SKM-1 (cell line): ENCODE measurements around the gene OSBPL8.
"Not testable (repeated sequence)": the region's sequence is repeated elsewhere in the genome, so short reads cannot be mapped to it uniquely, and the experiment has no call there.

Experiments used
- DNase-seq: peaks from one replicate; lab custom pipeline; 2025; ENCODE audit not compliant: unreplicated experiment; lab: John Stamatoyannopoulos, UW

Gene OSBPL8

DNA sequence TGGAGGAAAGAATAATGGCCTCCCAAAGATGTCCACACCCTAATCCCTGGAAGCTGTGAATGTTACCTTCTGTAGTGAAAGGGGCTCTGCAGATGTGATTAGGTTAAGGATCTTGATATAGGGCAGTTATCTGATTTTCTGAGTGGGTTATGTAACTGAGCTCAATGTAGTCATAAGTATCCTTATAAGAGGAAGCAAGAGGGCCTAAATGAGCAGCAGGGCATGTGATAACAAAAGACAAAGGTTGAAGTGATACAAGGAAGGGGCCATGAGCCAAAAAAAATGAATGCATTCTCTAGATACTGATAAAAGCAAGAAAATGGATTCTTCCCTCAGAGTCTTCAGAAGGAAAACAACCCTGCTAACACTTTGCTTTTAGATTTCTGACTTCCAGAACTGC lies 78.8 kb downstream of the OSBPL8 start:
- no peak for DNase-seq

DNA sequence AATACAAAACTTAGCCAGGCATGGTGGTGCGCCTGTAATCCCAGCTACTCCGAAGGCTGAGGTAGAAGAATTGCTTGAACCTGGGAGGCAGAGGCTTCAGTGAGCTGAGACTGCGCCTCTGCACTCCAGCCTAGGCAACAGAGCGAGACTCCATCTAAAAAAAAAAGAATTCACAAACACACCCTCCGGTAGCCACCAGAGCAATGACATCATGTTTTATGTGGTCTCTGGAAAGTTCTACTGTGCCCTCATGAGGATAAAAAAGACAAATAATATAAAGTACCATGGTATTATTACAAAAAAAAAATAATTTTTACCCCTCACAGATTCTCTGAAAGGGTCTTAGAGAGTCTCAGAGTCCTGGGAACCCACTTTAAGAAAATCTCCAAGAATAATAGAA lies 81.5 kb downstream of the OSBPL8 start:
- no peak for DNase-seq

DNA sequence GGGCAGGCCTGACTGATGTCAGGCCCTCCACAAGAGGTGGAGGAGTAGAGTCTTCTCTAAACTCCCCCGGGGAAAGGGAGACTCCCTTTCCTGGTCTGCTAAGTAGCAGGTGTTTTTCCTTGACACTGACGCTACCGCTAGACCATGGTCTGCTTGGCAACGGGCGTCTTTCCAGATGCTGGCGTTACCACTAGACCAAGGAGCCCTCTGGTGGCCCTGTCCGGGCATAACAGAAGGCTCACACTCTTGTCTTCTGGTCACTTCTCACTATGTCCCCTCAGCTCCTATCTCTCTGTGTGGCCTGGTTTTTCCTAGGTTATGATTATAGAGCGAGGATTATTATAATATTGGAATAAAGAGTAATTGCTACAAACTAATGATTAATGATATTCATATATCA lies 86.7 kb downstream of the OSBPL8 start:
- DNase-seq = not testable (repeated sequence)

DNA sequence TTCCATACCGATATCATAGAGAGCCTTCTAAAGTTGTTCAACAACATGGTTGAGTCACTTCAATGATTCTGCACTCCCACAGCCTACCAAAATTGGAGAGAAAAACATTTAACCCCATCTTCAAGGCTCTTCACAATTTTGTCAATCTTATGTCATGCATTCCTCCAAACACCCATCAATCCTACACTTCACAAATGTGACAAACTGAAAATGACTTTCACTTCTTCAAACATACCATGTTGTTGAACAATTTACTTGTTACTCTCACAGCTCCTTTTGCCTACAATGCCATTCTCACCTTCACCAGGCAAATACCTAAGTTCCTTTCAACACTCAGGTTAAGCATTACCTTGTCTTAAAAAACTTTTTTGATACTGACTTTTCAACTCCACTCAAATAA lies 88.0 kb downstream of the OSBPL8 start:
- no peak for DNase-seq

DNA sequence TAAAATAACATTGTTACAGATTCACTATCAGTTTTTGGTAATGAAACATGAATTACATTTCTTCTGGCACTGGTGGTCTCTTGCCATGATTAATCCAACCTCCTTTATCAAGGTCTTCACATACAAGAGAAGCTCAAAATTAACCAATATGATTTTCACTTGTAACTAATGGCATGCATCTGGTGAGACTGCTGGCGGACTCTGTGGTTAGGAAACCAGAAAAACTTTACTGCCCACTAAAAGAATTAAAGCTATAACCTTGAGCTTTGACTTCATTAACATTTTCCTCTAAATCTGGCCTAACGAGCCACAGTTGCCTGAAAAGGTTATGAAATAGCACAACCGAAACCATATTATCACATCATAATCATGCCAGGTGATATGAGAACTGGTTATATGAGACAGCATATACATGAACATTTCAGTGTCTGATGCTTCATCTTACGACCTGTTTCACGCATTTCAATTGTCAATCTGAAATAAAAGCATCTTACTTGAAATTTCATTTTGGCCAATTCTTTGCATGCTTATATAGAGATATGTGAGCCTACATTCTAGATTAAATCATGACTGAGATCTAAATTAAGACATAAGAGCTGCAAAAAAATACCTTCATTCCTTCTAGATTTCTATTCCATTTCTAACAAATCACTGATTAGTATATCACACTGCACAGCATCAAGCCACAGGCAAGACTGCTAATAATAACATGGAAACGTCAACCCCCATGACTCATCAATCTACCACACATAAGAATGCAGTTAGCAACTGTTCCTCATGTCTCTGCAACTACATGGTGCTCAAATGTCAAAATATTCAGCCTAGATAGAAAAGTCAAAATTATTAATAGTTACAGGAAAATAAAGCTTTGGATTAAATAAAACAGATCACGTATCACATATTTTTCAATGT lies 89.3 kb downstream of the OSBPL8 start:
- DNase-seq = no peak

DNA sequence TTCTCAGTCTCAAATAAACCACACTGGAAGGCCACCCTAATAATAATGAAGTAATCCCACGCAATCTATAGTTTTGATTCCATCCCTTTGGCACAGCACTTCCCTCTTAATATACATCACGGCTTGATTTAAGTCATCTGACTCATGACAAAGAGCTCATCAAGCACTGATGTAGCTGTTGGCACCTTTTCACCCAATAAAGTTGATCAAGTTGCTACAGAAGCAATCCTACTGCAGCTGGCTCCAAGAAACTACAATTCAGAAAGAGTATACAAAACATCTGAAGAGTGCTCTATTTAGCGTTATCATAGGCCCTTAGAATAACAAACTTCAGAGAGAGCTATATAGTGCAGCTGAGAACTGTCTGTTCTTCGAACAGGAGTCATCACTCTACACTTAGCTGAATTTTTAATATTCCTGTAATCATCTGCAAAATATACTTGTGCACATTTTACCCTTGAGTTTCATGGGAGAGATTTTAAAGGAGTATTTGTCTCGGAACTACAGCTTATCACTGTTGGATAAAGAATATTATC lies 94.9 kb downstream of the OSBPL8 start:
- DNase-seq = no peak

DNA sequence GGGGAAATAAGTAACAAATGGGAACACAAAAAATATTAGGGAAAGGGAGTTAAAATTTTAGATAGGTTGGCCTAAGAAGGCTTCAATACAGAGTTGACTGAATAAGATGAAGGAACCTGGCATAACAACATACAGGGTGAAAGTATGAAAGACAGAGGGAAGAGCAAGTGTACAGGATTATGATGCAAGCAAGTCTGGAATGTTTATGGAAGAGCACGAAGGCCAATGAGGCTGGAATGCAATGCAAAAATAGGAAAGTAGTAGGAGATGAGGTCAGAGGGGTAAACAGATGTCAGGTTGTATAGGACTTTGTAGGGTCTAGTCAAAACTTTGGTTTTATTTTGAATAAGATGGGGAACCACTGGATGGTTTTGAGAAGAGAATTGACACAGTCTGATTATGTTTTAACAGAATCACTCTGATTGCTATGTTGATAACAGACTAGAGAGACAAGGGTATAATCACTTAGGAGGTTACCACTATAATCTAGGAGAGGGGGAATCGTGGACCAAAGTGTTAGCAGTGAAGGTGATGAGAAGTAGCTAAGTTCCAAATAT lies 96.8 kb downstream of the OSBPL8 start:
- no peak for DNase-seq

DNA sequence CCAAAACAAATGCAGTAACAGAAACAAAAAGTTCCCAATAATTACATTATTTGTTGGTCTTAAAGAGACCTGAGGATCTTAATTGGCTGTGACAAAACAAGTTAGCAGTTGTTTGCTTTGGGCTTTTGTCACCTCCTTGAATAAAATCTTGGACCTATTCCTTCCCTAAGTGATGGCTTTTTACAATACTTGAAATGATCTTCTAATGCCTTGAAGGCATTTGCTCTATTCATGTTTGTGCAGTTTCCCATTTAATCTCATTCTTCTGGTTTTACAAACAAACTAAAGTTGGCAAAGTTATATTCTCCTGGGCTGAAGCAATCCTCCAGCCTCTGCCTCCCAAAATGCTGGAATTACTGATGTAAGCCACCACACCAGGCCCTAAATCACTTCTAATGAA lies 98.8 kb downstream of the OSBPL8 start:
- no peak for DNase-seq

DNA sequence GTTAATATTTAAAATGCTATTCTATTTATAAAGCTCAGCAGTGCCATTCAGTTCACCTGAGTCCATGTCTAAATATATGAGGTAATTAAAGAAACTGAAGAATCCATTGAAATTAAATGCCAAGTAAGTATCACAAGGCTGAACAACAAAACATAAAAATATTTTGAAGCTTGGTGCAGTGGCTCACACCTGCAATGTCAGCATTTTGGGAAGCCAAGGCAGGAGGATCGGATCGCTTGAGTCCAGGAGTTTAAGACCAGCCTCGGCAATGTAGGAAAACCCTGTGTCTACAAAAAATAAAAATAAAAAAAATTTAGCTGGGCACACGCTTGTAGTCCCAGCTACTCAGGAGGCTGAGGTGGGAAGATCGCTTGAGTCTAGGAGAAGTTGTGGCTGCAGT lies 101.8 kb downstream of the OSBPL8 start:
- no peak for DNase-seq

DNA sequence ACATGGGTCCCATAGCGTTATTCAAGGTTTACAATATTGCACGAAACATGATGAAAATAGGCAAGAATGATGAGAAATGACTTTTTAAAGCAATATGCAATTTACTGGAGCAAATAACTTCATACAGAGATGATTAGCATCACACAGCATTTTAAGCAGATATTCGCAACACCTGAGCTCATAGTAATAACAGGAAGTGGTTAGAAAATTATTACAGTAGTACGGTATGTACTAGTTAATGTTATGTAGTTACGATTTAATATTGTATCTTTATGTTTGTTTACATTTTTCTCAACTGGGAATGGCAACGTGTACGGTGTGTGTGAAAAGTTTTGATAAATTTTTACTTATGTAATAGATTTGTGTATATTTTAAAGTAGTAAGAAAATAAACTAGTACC lies 102.6 kb downstream of the OSBPL8 start:
- DNase-seq = no peak

DNA sequence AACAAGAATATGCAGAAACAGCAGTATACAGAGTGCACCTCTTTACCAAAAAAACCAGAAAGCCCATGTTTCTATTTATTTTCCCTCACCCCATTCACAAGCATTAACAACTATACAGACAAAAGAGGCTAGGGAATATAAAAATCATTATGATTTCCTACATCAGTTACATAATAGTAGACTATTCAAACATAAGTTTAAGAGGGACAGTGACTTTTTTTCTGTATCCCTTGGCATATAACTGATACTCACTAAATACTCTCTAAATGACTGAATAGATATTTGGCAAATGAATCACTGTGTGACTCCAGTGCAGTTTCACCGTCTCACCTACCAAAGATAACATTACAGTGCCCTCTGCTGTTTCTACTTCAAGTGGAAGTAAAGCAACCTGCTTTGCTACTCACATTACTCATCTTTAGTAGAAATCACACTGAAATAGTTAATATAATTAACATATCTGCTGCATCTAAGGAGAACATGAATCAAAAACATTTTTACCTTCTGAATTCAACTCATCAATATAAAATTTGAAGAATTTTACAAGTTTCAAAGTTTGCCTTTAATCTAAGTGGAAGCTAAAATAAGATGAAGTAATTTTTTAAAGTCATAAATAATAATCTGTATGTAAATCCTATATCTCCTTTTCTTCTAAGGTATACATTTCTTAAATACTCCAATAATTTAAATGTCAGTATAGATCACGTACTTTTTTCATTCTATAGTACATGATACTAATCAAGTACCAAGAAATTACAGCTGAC lies 103.8 kb downstream of the OSBPL8 start:
- no peak for DNase-seq

DNA sequence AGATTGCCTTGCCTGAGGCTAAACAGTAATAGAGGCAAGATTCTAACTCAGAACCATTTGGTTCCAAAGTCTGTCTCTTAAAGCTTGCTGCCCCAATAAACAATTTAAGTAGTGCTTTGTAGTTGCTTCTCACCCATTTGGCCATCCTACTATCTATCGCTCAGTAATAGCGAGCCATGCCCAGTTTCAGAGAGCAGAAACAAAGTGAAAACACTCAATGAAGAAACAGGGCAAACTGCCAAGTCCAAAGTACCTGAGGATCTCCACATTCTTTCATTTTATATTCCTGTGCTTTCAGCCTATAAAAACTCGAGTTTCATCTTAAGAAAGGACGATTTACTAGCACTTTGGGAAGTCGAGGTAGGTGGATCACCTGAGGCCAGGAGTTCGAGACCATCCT lies 108.0 kb downstream of the OSBPL8 start:
- DNase-seq = no peak

DNA sequence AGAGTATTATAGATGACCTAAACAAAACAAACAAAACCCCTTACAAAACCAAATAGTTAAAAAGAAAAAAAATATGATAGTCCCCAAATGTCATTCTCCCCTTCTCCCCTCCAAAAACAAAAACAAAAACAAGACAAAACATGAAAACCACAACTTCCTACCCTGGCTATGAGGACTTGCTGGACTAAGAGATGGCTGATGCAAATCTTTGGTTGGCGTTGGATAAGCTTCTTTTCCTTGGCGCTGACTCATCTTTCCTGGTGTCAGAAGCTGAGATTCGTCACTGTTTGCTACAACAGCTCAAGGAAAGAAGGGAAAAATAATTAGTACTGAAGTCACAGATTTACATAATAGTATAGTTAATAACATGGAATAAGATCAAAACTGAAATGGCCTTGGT lies 108.9 kb downstream of the OSBPL8 start:
- DNase-seq = no peak

DNA sequence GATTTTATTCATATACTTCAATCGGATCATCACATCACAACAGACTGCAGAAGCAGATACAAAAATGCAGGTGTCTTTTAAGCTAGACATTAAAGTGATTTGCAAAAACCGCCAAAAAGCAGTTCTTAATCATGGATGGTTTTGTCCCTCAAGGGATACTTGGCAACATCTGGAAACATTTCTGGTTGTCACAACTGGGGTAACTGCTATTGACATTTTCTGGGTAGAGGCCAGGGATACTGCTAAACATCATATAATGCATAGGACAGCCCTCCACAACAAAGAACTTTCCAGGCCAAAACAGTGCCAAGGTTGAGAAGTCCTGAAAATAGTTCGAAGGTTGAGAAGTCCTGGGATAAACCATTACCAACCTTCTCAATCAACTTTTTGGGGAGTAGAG lies 109.6 kb downstream of the OSBPL8 start:
- no peak for DNase-seq

DNA sequence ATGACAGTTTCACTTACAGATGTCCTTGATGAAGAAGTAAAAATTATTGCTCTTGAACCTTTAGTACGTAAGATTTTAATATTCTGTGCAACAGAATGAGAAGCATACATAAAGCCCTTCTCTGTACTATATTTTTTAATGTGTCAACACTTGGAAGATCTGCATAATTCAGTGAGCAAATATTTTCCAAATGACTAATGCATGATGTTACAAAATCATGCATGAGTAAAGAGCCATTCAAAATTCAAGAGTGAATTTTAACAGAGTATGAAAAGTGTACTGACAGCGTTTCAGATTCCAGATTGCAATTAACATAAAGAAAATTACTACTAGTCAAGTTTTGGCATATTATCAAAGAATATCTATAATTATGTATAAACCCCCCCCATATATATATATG lies 110.0 kb downstream of the OSBPL8 start:
- DNase-seq = no peak

DNA sequence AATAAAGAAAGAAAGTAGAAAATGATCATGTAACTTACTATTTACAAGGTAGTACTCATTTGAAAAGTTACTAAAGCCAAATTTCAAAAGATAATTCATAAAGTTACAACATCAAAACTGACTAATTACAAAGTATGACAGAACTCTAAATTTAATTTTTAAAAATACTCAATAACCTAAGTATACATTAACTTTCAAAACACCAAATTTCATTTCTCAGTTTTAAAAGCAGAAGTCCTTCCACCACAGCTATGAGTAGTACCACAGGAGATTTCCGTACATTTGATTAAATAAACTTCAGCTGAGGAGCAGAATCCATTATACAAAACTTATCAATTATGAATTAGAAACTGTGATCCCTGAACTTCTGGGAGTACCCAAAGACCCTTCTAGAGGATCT lies 110.6 kb downstream of the OSBPL8 start:
- DNase-seq = no peak

DNA sequence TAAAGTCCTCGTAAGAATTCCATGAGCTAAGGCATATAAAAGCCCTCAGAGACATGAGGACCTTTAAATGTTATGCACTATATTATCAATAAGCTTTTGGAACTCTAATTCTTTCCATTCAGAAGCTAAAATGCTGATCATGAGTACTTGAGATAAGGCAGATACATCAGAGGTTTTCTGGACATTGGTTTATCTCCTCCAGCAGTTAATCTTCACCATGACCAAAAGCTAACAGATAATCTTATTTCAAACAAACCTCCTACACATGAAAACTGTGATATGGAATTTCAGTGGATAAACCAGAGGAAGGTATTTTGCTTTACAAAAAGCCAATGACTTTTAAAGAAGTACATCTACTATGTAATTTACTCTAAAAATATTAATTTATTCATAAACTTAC lies 113.5 kb downstream of the OSBPL8 start:
- DNase-seq = no peak

DNA sequence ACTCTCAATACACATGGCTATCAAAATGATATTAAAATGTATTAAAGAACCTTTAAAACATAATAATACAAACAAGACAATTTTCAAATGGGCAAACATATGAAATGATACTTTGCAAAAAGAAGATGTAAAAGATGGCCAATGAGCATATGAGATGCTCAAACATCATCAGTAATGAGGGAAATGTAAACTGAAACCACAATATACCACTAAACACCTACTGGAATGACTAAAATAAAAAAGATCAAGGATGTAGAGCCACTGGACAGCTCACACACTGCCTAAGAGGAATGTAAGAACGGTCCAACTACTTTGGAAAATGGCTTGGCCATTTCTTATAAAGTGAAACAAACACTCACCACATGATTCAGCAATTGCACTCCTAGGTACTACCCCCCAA lies 114.1 kb downstream of the OSBPL8 start:
- DNase-seq = no peak

DNA sequence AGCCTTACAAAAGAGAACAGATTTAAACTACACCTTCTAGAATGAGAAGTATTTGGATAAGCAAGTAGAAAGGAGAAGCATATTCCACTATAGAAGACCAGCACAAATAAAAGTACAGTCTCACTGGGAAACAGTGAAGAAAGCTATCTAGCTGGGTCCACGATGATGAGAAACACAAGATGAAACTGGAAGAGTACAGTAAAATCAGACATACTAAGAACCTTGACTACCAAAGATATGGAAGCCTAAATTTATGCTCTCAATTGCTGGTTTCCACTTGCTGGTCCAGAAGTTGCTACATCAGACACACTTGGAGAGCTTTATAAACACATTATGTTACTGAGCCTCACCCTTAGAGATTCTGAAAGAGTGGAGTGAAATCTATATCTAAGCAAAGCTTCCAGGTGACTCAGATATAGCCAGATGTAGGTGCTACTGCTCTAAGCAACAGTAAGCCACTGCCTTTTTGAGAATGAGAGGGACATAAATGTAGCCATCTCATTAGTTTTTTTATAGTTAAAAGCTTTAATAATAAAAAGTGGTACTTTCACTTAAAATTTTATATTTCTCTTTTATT lies 115.1 kb downstream of the OSBPL8 start:
- DNase-seq = no peak

DNA sequence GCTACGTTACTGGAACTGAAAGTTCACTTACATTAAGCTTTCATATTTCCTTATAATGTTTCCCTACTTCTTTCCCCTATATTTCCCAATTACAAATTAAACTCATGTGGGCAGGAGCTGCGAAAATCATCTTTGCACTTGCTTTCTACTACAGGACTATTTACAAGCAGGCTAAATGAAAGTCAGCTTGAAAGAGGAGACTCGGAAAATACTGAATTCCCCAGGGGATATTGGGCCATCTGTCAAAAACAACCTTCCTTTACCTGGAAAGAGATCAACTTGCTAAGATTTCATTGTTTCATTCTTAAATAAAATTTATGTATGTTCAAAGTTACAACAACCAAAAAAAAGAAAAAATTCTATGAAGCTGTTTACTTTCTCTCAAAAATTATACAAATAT lies 118.6 kb downstream of the OSBPL8 start:
- no peak for DNase-seq

DNA sequence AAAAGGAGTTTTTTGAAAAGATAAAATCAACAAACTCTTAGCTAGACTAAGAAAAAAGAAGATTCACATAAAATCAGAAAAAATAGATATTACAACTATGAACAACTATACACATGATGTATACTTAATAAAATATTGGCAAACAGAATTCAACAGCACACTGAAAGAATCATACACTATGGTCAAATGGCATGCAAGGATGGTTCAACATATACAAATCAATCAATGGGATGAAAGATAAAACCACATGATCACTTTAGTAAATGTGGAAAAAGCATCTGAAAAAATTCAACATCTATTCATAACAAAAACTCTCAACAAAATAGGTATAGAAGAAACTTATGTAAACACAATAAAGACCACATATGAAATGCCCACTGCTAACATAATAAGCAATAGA lies 126.8 kb downstream of the OSBPL8 start:
- DNase-seq = no peak

DNA sequence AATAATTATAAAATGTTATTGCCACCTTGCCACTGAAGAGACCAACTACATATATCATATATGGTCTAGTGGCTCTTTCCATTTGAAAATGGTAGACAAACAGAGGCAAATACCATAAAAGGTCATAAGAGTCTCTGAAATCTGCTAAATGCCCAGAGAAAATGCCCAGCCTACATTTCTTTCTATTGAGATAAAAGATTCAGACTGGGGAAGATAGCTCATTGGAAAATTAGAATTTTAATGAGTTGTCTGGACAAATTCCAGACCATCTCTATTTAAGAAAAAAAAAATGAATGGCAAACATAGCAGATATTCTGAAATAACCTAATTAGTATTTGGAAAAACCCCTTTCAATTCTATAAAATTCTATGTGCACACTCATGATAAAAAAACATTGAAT lies 131.5 kb downstream of the OSBPL8 start:
- no peak for DNase-seq
